HG03175 (cell line): ENCODE data around the gene HSD11B1L.
"Not testable (repeated sequence)": the region's sequence is repeated elsewhere in the genome, so short reads cannot be mapped to it uniquely, and the experiment has no call there.

Source experiments
- ATAC-seq: cut with Tn5 transposase; IDR thresholded peaks from one replicate; pipeline ENCODE4 v1.9.1; 2021; ENCODE audit warnings: mild to moderate bottlenecking, moderate library complexity; ENCODE audit not compliant: unreplicated experiment

Gene HSD11B1L

GRCh38 chr19:5719961-5720790 is 39.3 kb downstream of the HSD11B1L start, which contains the start of the genes CATSPERD and LONP1:
Gene CATSPERD, plus strand, starts transcription at chr19:5720637. Its CDS starts 101 bp downstream, at chr19:5720738.
Gene LONP1, minus strand, starts transcription at chr19:5720146. Its CDS starts 14 bp downstream, at chr19:5720132.
- peak; percentile 85 for ATAC-seq

GRCh38 chr19:5727453-5728050 is 46.7 kb downstream of the HSD11B1L start:
- no peak for ATAC-seq

GRCh38 chr19:5733172-5733571 is 52.3 kb downstream of the HSD11B1L start:
- ATAC-seq = not testable (repeated sequence)
